Neuronal stem cell (in vitro differentiated cells): Measurements from ENCODE around the gene CITED2.

ENCODE experiments used
- DNase-seq: peaks from one replicate; pipeline ENCODE4 v3.0.0-alpha.2; 2013; ENCODE audit warnings: low spot score
- H2AFZ ChIP-seq: one replicate; pipeline ENCODE4 v1.6.1; 2013; ENCODE audit warnings: mild to moderate bottlenecking, low read length, inconsistent platforms
- H2AK5ac ChIP-seq: 2 replicates; pipeline ENCODE4 v1.6.1; 2013; ENCODE audit warnings: low read depth, mild to moderate bottlenecking, inconsistent platforms, low read length, moderate library complexity, mixed read lengths
- H2BK120ac ChIP-seq: 2 replicates; pipeline ENCODE4 v1.6.1; 2013; ENCODE audit warnings: low read depth, mild to moderate bottlenecking, inconsistent platforms, low read length, moderate library complexity, mixed read lengths
- H2BK12ac ChIP-seq: one replicate; pipeline ENCODE4 v1.6.1; 2013; ENCODE audit warnings: low read length, inconsistent platforms
- H2BK15ac ChIP-seq: 2 replicates; pipeline ENCODE4 v1.6.1; 2013; ENCODE audit warnings: mild to moderate bottlenecking, low read length, inconsistent platforms, mixed read lengths
- H2BK5ac ChIP-seq: one replicate; pipeline ENCODE4 v1.6.1; 2013; ENCODE audit warnings: inconsistent platforms, mild to moderate bottlenecking, low read length, moderate library complexity
- H3K14ac ChIP-seq: one replicate; pipeline ENCODE4 v1.6.1; 2013; ENCODE audit warnings: low read length, inconsistent platforms
- H3K18ac ChIP-seq: 2 replicates; pipeline ENCODE4 v1.6.1; 2013; ENCODE audit warnings: low read length, inconsistent platforms
- H3K23ac ChIP-seq: 2 replicates; pipeline ENCODE4 v1.6.1; 2013; ENCODE audit warnings: low read depth, mild to moderate bottlenecking, mixed read lengths, low read length, inconsistent platforms; ENCODE audit not compliant: poor library complexity
- H3K27ac ChIP-seq: replicated peaks from 3 replicates; pipeline ENCODE4 v1.5.1; 2013; ENCODE audit warnings: low read length, inconsistent platforms
- H3K27me3 ChIP-seq, 3 experiments: 2 replicates each; pipeline ENCODE4 v1.6.1; 2013; ENCODE audit warnings: low read length in 3 of 3, mild to moderate bottlenecking in 2 of 3, inconsistent platforms in 1 of 3, low read depth in 1 of 3, mixed read lengths in 1 of 3, moderate library complexity in 1 of 3; ENCODE audit not compliant: control insufficient read depth in 3 of 3, insufficient read depth in 3 of 3
- H3K36me3 ChIP-seq, 2 donors: replicated peaks in 1 of 2; 2 replicates each; pipeline ENCODE4 v1.6.1; 2013; ENCODE audit warnings: low read length in 2 of 2; ENCODE audit not compliant: control insufficient read depth in 2 of 2, insufficient read depth in 2 of 2
- H3K4ac ChIP-seq: 2 replicates; pipeline ENCODE4 v1.6.1; 2013; ENCODE audit warnings: inconsistent platforms, mild to moderate bottlenecking, low read length, moderate library complexity
- H3K4me1 ChIP-seq, 2 donors: 1 replicate in 1 of 2; 2 replicates in 1 of 2; pipeline ENCODE4 v1.6.1; 2013; ENCODE audit warnings: low read length in 2 of 2, low read depth in 1 of 2; ENCODE audit not compliant: control insufficient read depth in 2 of 2, insufficient read depth in 1 of 2
- H3K4me2 ChIP-seq: one replicate; pipeline ENCODE4 v1.6.1; 2013; ENCODE audit warnings: mild to moderate bottlenecking, low read length, inconsistent platforms; ENCODE audit not compliant: insufficient read depth, poor library complexity, severe bottlenecking
- H3K4me3 ChIP-seq, 2 donors: 2 replicates each; pipeline ENCODE4 v1.5.1; 2013; ENCODE audit warnings: low read length in 2 of 2, mild to moderate bottlenecking in 2 of 2, inconsistent platforms in 1 of 2, moderate library complexity in 1 of 2
- H3K79me1 ChIP-seq: one replicate; pipeline ENCODE4 v1.6.1; 2013; ENCODE audit warnings: low read depth, mild to moderate bottlenecking, inconsistent platforms, low read length, moderate library complexity
- H3K9ac ChIP-seq: one replicate; pipeline ENCODE4 v1.6.1; 2013; ENCODE audit warnings: mild to moderate bottlenecking, low read depth, low read length, inconsistent platforms; ENCODE audit not compliant: poor library complexity
- H3K9me3 ChIP-seq, 2 donors: replicated peaks in 1 of 2; 2 replicates each; pipeline versions ENCODE3 to v1.6.1; 2013; ENCODE audit warnings: low read length in 2 of 2, mild to moderate bottlenecking in 2 of 2, inconsistent platforms in 1 of 2, low read depth in 1 of 2, mixed read lengths in 1 of 2, moderate library complexity in 1 of 2; ENCODE audit not compliant: control insufficient read depth in 2 of 2, insufficient read depth in 1 of 2
- H4K8ac ChIP-seq: one replicate; pipeline ENCODE4 v1.6.1; 2013; ENCODE audit warnings: low read depth, mild to moderate bottlenecking, inconsistent platforms, low read length, moderate library complexity
- H4K91ac ChIP-seq: one replicate; pipeline ENCODE4 v1.6.1; 2013; ENCODE audit warnings: low read length, low read depth, mild to moderate bottlenecking, inconsistent platforms; ENCODE audit not compliant: poor library complexity
- WGBS, 2 donors: extraction: QIAGEN DNeasy Blood & Tissue Kit; methylation state at CpG; one replicate each; pipeline ENCODE4 v1.1.7; 2013; ENCODE audit warnings: missing lambda C conversion rate in 2 of 2, mixed read lengths in 1 of 2; ENCODE audit not compliant: insufficient read length in 2 of 2, insufficient replicate concordance in 1 of 2; ENCODE audit errors: extremely low coverage in 2 of 2; 5-methylcytosine and 5-hydroxymethylcytosine counted together

The CITED2 gene

DNA sequence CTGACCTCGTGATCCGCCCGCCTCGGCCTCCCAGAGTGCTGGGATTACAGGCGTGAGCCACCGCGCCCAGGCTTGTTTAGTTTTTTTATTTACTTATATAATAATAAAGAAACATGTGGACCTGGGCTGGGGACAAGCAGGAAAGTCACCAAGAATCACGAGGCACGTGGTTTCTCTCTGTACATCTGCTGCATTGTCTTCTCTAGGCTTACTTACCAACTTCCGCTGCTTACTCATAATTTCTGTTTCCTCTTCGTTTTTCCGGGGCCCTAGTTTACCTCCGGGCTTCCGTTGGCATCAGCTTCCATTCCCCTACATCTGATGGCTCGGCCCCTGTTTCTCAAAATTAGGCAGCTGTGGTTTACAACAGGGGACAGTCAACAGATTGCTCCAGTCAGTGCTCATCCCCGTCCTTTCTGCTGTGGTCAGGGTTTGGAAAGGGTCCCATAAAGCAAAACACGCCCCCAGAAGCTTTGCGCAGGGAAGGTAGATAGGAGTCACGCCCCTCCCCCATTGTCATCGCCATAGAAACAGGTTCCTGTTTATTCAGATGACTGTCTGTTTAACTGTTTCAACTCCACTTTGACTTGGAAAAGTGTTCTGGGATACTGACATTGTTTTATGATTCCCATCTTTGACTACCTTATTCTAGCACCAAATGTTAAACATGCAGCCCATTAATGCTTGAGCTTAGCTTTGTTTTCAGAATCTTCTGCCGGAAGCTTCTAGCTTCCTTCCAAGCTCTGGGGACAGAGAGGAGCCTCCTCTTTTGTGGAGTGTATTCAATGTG is 50.7 kb downstream of the CITED2 start:
- Histone ChIP-seq H3K79me1 (no peaks in the 10 kb centered on the region), H2AK5ac (no peak overlapping the region), H4K8ac (no peak overlapping the region), H3K14ac (no peak overlapping the region), H2BK5ac (no peak overlapping the region), H3K9me3 (peaks cover 0 to 1% of the 10 kb centered on the region in 2 donors), H3K23ac (no peak overlapping the region), H2BK12ac (no peak overlapping the region), H3K27ac (no peak overlapping the region), H2AFZ (peak overlapping the region; percentile 81), H3K9ac (no peak overlapping the region), H3K18ac (no peak overlapping the region), H3K27me3 (no peaks in the 10 kb centered on the region), H4K91ac (no peak overlapping the region), H3K4ac (no peak overlapping the region), H3K36me3 (no peaks in the 10 kb centered on the region), H3K4me2 (no peak overlapping the region), H2BK120ac (no peak overlapping the region), H2BK15ac (no peak overlapping the region), H3K4me3 (no peak overlapping the region), H3K4me1 (peaks cover 4 to 6% of the 10 kb centered on the region in 2 donors)
- no CpG with 5 or more reads among the region's 21 CpGs for WGBS, 2 donors
- DNase-seq, result peak; percentile 26
